ENCODE measurements around the gene DHRS12. TPM values are rescaled to one million over a fixed set of nuclear protein-coding genes. Genes with fewer than 3 reads are reported as not detected.

DHRS12 gene
- total RNA-seq, 1 donor from 2014 or later: 12.5 TPM

- no peak for DNase-seq (ENCODE audit: extremely low spot score in 2 of 2)
- peaks cover 0 to 16% of the 10 kb centered on the region in 2 donors for H3K36me3 ChIP-seq
- intact Hi-C loops (cut with DNase I): no loop called here
- no peaks in the 10 kb centered on the region for H3K27me3 ChIP-seq
- H3K4me1 ChIP-seq: peaks cover 10% of the 10 kb centered on the region
- no peak for TF ChIP-seq POLR2A (IDR thresholded peaks at IDR 0.05)
- no peak for TF ChIP-seq POLR2AphosphoS5 (IDR thresholded peaks at IDR 0.05; ENCODE audit: insufficient read depth in 1 of 2, low read depth in 1 of 2)
- TF ChIP-seq CTCF (IDR thresholded peaks at IDR 0.05): no peak
- peaks cover 7% of the 10 kb centered on the region for H3K9me3 ChIP-seq
- no peak overlapping the region for H3K27ac ChIP-seq
- H3K4me3 ChIP-seq: no peak overlapping the region
Measured at GRCh38 chr13:51745243-51745642, 58.7 kb downstream of the DHRS12 start.

GRCh38 chr13:51742611-51743010 is 61.4 kb downstream of the DHRS12 start:
- H3K4me3 ChIP-seq: no peak overlapping the region
- peaks cover 0 to 7% of the 10 kb centered on the region in 2 donors for H3K36me3 ChIP-seq
- H3K4me1 ChIP-seq: peaks cover 18% of the 10 kb centered on the region
- no peaks in the 10 kb centered on the region for H3K27me3 ChIP-seq
- TF ChIP-seq POLR2A (IDR thresholded peaks at IDR 0.05) (no peak), CTCF (IDR thresholded peaks at IDR 0.05) (no peak), POLR2AphosphoS5 (IDR thresholded peaks at IDR 0.05; ENCODE audit: insufficient read depth in 1 of 2, low read depth in 1 of 2) (no peak)
- H3K9me3 ChIP-seq: peaks cover 1% of the 10 kb centered on the region
- intact Hi-C loops (cut with DNase I): no loop called here
- no peak overlapping the region for H3K27ac ChIP-seq
- no peak for DNase-seq (ENCODE audit: extremely low spot score in 2 of 2)

GRCh38 chr13:51742031-51742430 is 61.9 kb downstream of the DHRS12 start:
- Histone ChIP-seq H3K36me3 (peaks cover 0 to 1% of the 10 kb centered on the region in 2 donors), H3K9me3 (no peaks in the 10 kb centered on the region), H3K4me3 (no peak overlapping the region), H3K27ac (peak overlapping the region; percentile 77), H3K27me3 (no peaks in the 10 kb centered on the region), H3K4me1 (peaks cover 18% of the 10 kb centered on the region)
- intact Hi-C loops (cut with DNase I): no loop called here
- no peak for TF ChIP-seq CTCF (IDR thresholded peaks at IDR 0.05)
- no peak for TF ChIP-seq POLR2A (IDR thresholded peaks at IDR 0.05)
- no peak for TF ChIP-seq POLR2AphosphoS5 (IDR thresholded peaks at IDR 0.05; ENCODE audit: insufficient read depth in 1 of 2, low read depth in 1 of 2)
- DNase-seq (ENCODE audit: extremely low spot score in 2 of 2): no peak

- no peaks in the 10 kb centered on the region for H3K36me3 ChIP-seq
- H3K27me3 ChIP-seq: no peaks in the 10 kb centered on the region
- H3K27ac ChIP-seq: peak overlapping the region; percentile 77
- peaks cover 18% of the 10 kb centered on the region for H3K4me1 ChIP-seq
- no peak overlapping the region for H3K4me3 ChIP-seq
- intact Hi-C loops (cut with DNase I): no loop called here
- DNase-seq (ENCODE audit: extremely low spot score in 2 of 2): no peak
- no peaks in the 10 kb centered on the region for H3K9me3 ChIP-seq
- TF ChIP-seq POLR2AphosphoS5 (IDR thresholded peaks at IDR 0.05; ENCODE audit: insufficient read depth in 1 of 2, low read depth in 1 of 2): no peak
- no peak for TF ChIP-seq CTCF (IDR thresholded peaks at IDR 0.05)
- no peak for TF ChIP-seq POLR2A (IDR thresholded peaks at IDR 0.05)
Measured at GRCh38 chr13:51740698-51741097, 63.3 kb downstream of the DHRS12 start.

GRCh38 chr13:51739027-51739764 is 64.8 kb downstream of the DHRS12 start:
- TF ChIP-seq POLR2AphosphoS5 (IDR thresholded peaks at IDR 0.05; ENCODE audit: insufficient read depth in 1 of 2, low read depth in 1 of 2) (peak in 1 of 2 donors; percentile 2), CTCF (IDR thresholded peaks at IDR 0.05) (no peak), POLR2A (IDR thresholded peaks at IDR 0.05) (no peak)
- Histone ChIP-seq H3K9me3 (no peaks in the 10 kb centered on the region), H3K36me3 (no peaks in the 10 kb centered on the region), H3K27me3 (no peaks in the 10 kb centered on the region), H3K4me1 (peaks cover 18% of the 10 kb centered on the region), H3K27ac (peak overlapping the region; percentile 77), H3K4me3 (no peak overlapping the region)
- no peak for DNase-seq (ENCODE audit: extremely low spot score in 2 of 2)
- intact Hi-C loops (cut with DNase I): loop anchor here (10.0 kb wide), 1 partner anchor 154 kb away; the partner anchor contains the start of gene WDFY2

All from vagina (tissue), 2 donors.